CD14-positive monocyte (primary cell): ENCODE results near the gene JAGN1. TPM values are rescaled to one million over a fixed set of nuclear protein-coding genes. Genes with fewer than 3 reads are reported as not detected.
"Not testable (repeated sequence)": the region's sequence is repeated elsewhere in the genome, so short reads cannot be mapped to it uniquely, and the experiment has no call there.

ENCODE experiments used
- DNase-seq, 3 donors: peaks; one replicate each; pipeline ENCODE4 v3.0.0-alpha.2; 2011 to 2022
- H2AFZ ChIP-seq: 2 replicates; pipeline ENCODE4 v1.6.0; 2012; ENCODE audit warnings: mild to moderate bottlenecking, low read depth, low read length, inconsistent platforms; ENCODE audit not compliant: insufficient read depth, poor library complexity, severe bottlenecking
- H3K27ac ChIP-seq, 2 donors: 1 replicate in 1 of 2; 2 replicates in 1 of 2; pipeline ENCODE4 v1.5.1; 2012 to 2013; ENCODE audit warnings: low read length in 2 of 2, control low read depth in 1 of 2, inconsistent platforms in 1 of 2, low read depth in 1 of 2, mild to moderate bottlenecking in 1 of 2
- H3K27me3 ChIP-seq, 2 donors: one replicate each; pipeline versions ENCODE4 v1.6.0 to v1.6.1; 2011 to 2013; ENCODE audit warnings: low read length in 2 of 2; ENCODE audit not compliant: control insufficient read depth in 2 of 2, insufficient read depth in 2 of 2
- H3K36me3 ChIP-seq, 2 donors: replicated peaks in 1 of 2; 1 replicate in 1 of 2; 2 replicates in 1 of 2; pipeline versions ENCODE4 v1.5.1 to v1.6.1; 2012 to 2013; ENCODE audit warnings: low read length in 2 of 2, control low read depth in 1 of 2, inconsistent platforms in 1 of 2, mild to moderate bottlenecking in 1 of 2; ENCODE audit not compliant: insufficient read depth in 2 of 2, control insufficient read depth in 1 of 2
- H3K4me1 ChIP-seq, 2 donors: 1 replicate in 1 of 2; 2 replicates in 1 of 2; pipeline versions ENCODE4 v1.5.1 to v1.6.1; 2012 to 2013; ENCODE audit warnings: low read length in 2 of 2, control low read depth in 1 of 2, inconsistent platforms in 1 of 2, mild to moderate bottlenecking in 1 of 2, moderate library complexity in 1 of 2; ENCODE audit not compliant: insufficient read depth in 2 of 2, control insufficient read depth in 1 of 2
- H3K4me2 ChIP-seq: replicated peaks from 2 replicates; pipeline ENCODE3; 2012; ENCODE audit warnings: low read length, moderate library complexity, mild to moderate bottlenecking; ENCODE audit not compliant: poor library complexity, severe bottlenecking; ENCODE audit errors: extremely low read depth
- H3K4me3 ChIP-seq, 3 experiments: fragments of 200-600 bp in 1 of 3; sonication (generic) in 1 of 3; replicated peaks in 1 of 3; 1 replicate in 2 of 3; 2 replicates in 1 of 3; pipeline ENCODE4 v1.5.1; 2011 to 2013; ENCODE audit warnings: low read length in 3 of 3, mild to moderate bottlenecking in 3 of 3, control low read depth in 2 of 3, low read depth in 2 of 3, inconsistent platforms in 1 of 3, moderate library complexity in 1 of 3
- H3K79me2 ChIP-seq: 2 replicates; pipeline ENCODE4 v1.6.0; 2012; ENCODE audit warnings: mild to moderate bottlenecking, control low read depth, inconsistent platforms, low read length, moderate library complexity; ENCODE audit not compliant: insufficient read depth
- H3K9ac ChIP-seq: 2 replicates; pipeline ENCODE4 v1.6.0; 2017; ENCODE audit warnings: low read length, mild to moderate bottlenecking; ENCODE audit not compliant: insufficient read depth, poor library complexity, severe bottlenecking
- H3K9me3 ChIP-seq, 2 donors: replicated peaks in 1 of 2; 1 replicate in 1 of 2; 2 replicates in 1 of 2; pipeline versions ENCODE4 v1.5.1 to v1.6.1; 2012 to 2013; ENCODE audit warnings: low read length in 2 of 2, control low read depth in 1 of 2; ENCODE audit not compliant: control insufficient read depth in 1 of 2, insufficient read depth in 1 of 2
- H4K20me1 ChIP-seq: 2 replicates; pipeline ENCODE4 v1.6.0; 2012; ENCODE audit warnings: mild to moderate bottlenecking, low read length, control low read depth, moderate library complexity; ENCODE audit not compliant: insufficient read depth
- H3K27ac Mint-ChIP-seq, 7 donors: one replicate each; pipeline ENCODE4 v1.8.0; 2020; ENCODE audit warnings: mild to moderate bottlenecking in 7 of 7, mixed read lengths in 7 of 7, moderate library complexity in 6 of 7, inconsistent platforms in 2 of 7
- H3K27me3 Mint-ChIP-seq, 3 donors: one replicate each; pipeline ENCODE4 v1.8.0; 2021 to 2022; ENCODE audit warnings: low read depth in 3 of 3, mild to moderate bottlenecking in 3 of 3, mixed read lengths in 3 of 3, moderate library complexity in 3 of 3, inconsistent platforms in 1 of 3
- H3K36me3 Mint-ChIP-seq, 2 donors: one replicate each; pipeline ENCODE4 v1.8.0; 2020; ENCODE audit warnings: mixed read lengths in 2 of 2, inconsistent platforms in 1 of 2, mild to moderate bottlenecking in 1 of 2
- H3K4me1 Mint-ChIP-seq: one replicate; pipeline ENCODE4 v1.8.0; 2020; ENCODE audit warnings: mild to moderate bottlenecking, mixed read lengths
- H3K4me3 Mint-ChIP-seq, 2 donors: one replicate each; pipeline ENCODE4 v1.8.0; 2020; ENCODE audit warnings: mild to moderate bottlenecking in 2 of 2, mixed read lengths in 2 of 2, moderate library complexity in 1 of 2
- H3K9me3 Mint-ChIP-seq, 7 donors: one replicate each; pipeline ENCODE4 v1.8.0; 2020 to 2022; ENCODE audit warnings: mixed read lengths in 7 of 7, mild to moderate bottlenecking in 6 of 7, moderate library complexity in 6 of 7, inconsistent platforms in 2 of 7
- CTCF ChIP-seq: fragments of 200-600 bp; IDR thresholded peaks from one replicate; pipeline ENCODE4 v1.8.0; 2022; ENCODE audit warnings: antibody characterized with exemption, mild to moderate bottlenecking
- WGBS: methylation state at CpG from one replicate; pipeline ENCODE4 v1.1.5; 2013; ENCODE audit warnings: missing lambda C conversion rate; ENCODE audit not compliant: insufficient coverage; 5-methylcytosine and 5-hydroxymethylcytosine counted together
- intact Hi-C, 2 donors: fragments of 100-400 bp; cut with micrococcal nuclease; formaldehyde crosslinking; loops; one replicate each; pipeline versions ENCODE4 v1.15.0 to v1.15.1; 2023
- polyA plus RNA-seq, 3 donors: library from polyadenylated mRNA; depleted of rRNA in 1 of 3; unstranded in 2 of 3; stranded (reverse) in 1 of 3; fragments of 300-500 nt in 2 of 3; fragments of >200 nt in 1 of 3; fragmentation: Illumina TruSeq in 2 of 3; gene quantifications; 1 replicate in 2 of 3; 2 replicates in 1 of 3; pipeline ENCODE4 v1.2.3, GENCODE V29; 2012 to 2021

Gene JAGN1
- polyA plus RNA-seq, 3 donors, result 17.3 to 56.3 (median 49.8) TPM

GRCh38 chr3:9938966-9939365 is 48.6 kb downstream of the JAGN1 start:
- no peaks in the 10 kb centered on the region for H4K20me1 ChIP-seq
- Mint-ChIP-seq H3K27ac (no peak overlapping the region), H3K27me3 (no peaks in the 10 kb centered on the region), H3K4me3 (no peak overlapping the region), H3K36me3 (peaks cover 40 to 50% of the 10 kb centered on the region in 2 donors), H3K4me1 (peaks cover 22% of the 10 kb centered on the region), H3K9me3 (no peaks in the 10 kb centered on the region)
- DNase-seq, result no peak
- no peaks in the 10 kb centered on the region for H3K9me3 ChIP-seq
- H3K27ac ChIP-seq, result no peak overlapping the region
- no peak overlapping the region for H3K4me3 ChIP-seq
- peaks cover 13 to 20% of the 10 kb centered on the region in 2 donors for H3K4me1 ChIP-seq
- H3K4me2 ChIP-seq, result no peak overlapping the region
- no peaks in the 10 kb centered on the region for H3K27me3 ChIP-seq
- no peak overlapping the region for H2AFZ ChIP-seq
- WGBS, result no CpG with 5 or more reads among the region's 2 CpGs
- no peak overlapping the region for H3K9ac ChIP-seq
- peaks cover 5% of the 10 kb centered on the region for H3K79me2 ChIP-seq
- no peak for TF ChIP-seq CTCF
- intact Hi-C loops, result loop anchor here in 1 of 2 donors (10.0 kb wide), 1 partner anchor 386 kb away; the partner anchor contains the start of gene SEC13
- peaks cover 13 to 34% of the 10 kb centered on the region in 2 donors for H3K36me3 ChIP-seq

GRCh38 chr3:9939906-9940305 is 49.5 kb downstream of the JAGN1 start:
- H2AFZ ChIP-seq, H4K20me1 ChIP-seq, H3K79me2 ChIP-seq, H3K4me3 Mint-ChIP-seq, H3K4me3 ChIP-seq, DNase-seq, H3K27ac Mint-ChIP-seq, H3K27ac ChIP-seq, H3K9ac ChIP-seq, H3K27me3 Mint-ChIP-seq, H3K27me3 ChIP-seq, H3K9me3 ChIP-seq, H3K4me2 ChIP-seq, H3K9me3 Mint-ChIP-seq: not testable (repeated sequence)
- peaks cover 5 to 11% of the 10 kb centered on the region in 2 donors for H3K4me1 ChIP-seq
- Mint-ChIP-seq H3K36me3 (peaks cover 40 to 52% of the 10 kb centered on the region in 2 donors), H3K4me1 (peaks cover 13% of the 10 kb centered on the region)
- H3K36me3 ChIP-seq, result peaks cover 13 to 40% of the 10 kb centered on the region in 2 donors
- 100% methylated on average over 4 of the region's 32 CpGs for WGBS
- intact Hi-C loops, result loop anchor here in 1 of 2 donors (10.0 kb wide), 1 partner anchor 385 kb away; the partner anchor contains the start of gene SEC13
